ENCODE measurements around the gene CARD9.

- TF ChIP-seq RAD21 (IDR thresholded peaks at IDR 0.05; ENCODE audit: low read length): no peak
- TF ChIP-seq, protein P1, sequence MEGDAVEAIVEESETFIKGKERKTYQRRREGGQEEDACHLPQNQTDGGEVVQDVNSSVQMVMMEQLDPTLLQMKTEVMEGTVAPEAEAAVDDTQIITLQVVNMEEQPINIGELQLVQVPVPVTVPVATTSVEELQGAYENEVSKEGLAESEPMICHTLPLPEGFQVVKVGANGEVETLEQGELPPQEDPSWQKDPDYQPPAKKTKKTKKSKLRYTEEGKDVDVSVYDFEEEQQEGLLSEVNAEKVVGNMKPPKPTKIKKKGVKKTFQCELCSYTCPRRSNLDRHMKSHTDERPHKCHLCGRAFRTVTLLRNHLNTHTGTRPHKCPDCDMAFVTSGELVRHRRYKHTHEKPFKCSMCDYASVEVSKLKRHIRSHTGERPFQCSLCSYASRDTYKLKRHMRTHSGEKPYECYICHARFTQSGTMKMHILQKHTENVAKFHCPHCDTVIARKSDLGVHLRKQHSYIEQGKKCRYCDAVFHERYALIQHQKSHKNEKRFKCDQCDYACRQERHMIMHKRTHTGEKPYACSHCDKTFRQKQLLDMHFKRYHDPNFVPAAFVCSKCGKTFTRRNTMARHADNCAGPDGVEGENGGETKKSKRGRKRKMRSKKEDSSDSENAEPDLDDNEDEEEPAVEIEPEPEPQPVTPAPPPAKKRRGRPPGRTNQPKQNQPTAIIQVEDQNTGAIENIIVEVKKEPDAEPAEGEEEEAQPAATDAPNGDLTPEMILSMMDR (IDR thresholded peaks at IDR 0.05): no peak
- TF ChIP-seq FOSL2 (IDR thresholded peaks at IDR 0.05; ENCODE audit: borderline replicate concordance, low read depth): no peak
- no peak for TF ChIP-seq TAF1 (IDR thresholded peaks at IDR 0.05; ENCODE audit: borderline replicate concordance, low read depth, low read length)
These were observed 37.9 kb upstream of the CARD9 start for GRCh38 chr9:136411378-136411777.

All from SK-N-SH (cell line).